Loucy (cell line): ENCODE data around the gene SPRR3.

ENCODE experiments used
- H2AFZ ChIP-seq: fragments of 200-600 bp; sonication (generic); 2 replicates; pipeline ENCODE4 v1.6.0; 2016; ENCODE audit warnings: antibody characterized with exemption, mild to moderate bottlenecking, low read length, moderate library complexity
- H3F3A ChIP-seq: fragments of 200-600 bp; 2 replicates; pipeline ENCODE4 v1.6.0; 2016; ENCODE audit warnings: antibody characterized with exemption, low read depth, mild to moderate bottlenecking
- H3K27me3 ChIP-seq: fragments of 200-600 bp; sonication (generic); 2 replicates; pipeline ENCODE4 v1.6.1; 2014; ENCODE audit warnings: low read length, mild to moderate bottlenecking; ENCODE audit not compliant: insufficient read depth, poor library complexity, severe bottlenecking
- H3K36me3 ChIP-seq: fragments of 200-600 bp; sonication (generic); 2 replicates; pipeline ENCODE4 v1.6.1; 2016; ENCODE audit warnings: low read length; ENCODE audit not compliant: insufficient read depth
- H3K4me1 ChIP-seq: fragments of 200-600 bp; sonication (generic); 2 replicates; pipeline ENCODE4 v1.5.1; 2014; ENCODE audit warnings: low read length, mild to moderate bottlenecking; ENCODE audit not compliant: insufficient read depth, poor library complexity, severe bottlenecking
- H3K4me2 ChIP-seq: fragments of 200-600 bp; sonication (generic); 2 replicates; pipeline ENCODE4 v1.6.0; 2014; ENCODE audit warnings: antibody characterized with exemption, low read length, low read depth, mild to moderate bottlenecking; ENCODE audit not compliant: poor library complexity, severe bottlenecking
- H3K4me3 ChIP-seq: fragments of 200-600 bp; sonication (generic); 2 replicates; pipeline ENCODE4 v1.5.1; 2014; ENCODE audit warnings: low read length, mild to moderate bottlenecking, mixed read lengths; ENCODE audit not compliant: poor library complexity, severe bottlenecking
- H3K79me2 ChIP-seq: fragments of 200-600 bp; sonication (generic); 2 replicates; pipeline ENCODE4 v1.6.1; 2014; ENCODE audit warnings: low read length; ENCODE audit not compliant: insufficient read depth
- H3K9ac ChIP-seq: fragments of 200-600 bp; sonication (generic); 2 replicates; pipeline ENCODE4 v1.6.0; 2014; ENCODE audit warnings: mild to moderate bottlenecking, low read depth, low read length, moderate library complexity; ENCODE audit not compliant: poor library complexity, severe bottlenecking
- H3K9me2 ChIP-seq: fragments of 200-600 bp; sonication (generic); replicated peaks from 2 replicates; pipeline ENCODE4 v1.6.1; 2016; ENCODE audit warnings: low read depth, low read length, mixed read lengths
- H3K9me3 ChIP-seq: fragments of 200-600 bp; sonication (generic); 2 replicates; pipeline ENCODE4 v1.6.1; 2014; ENCODE audit warnings: mild to moderate bottlenecking, antibody characterized with exemption, low read length, low read depth; ENCODE audit not compliant: insufficient read depth
- H4K20me1 ChIP-seq: fragments of 200-600 bp; sonication (generic); 2 replicates; pipeline ENCODE4 v1.6.0; 2014; ENCODE audit warnings: antibody characterized with exemption, low read length, mild to moderate bottlenecking; ENCODE audit not compliant: insufficient read depth, poor library complexity, severe bottlenecking
- CTCF ChIP-seq: fragments of 200-600 bp; sonication (generic); conservative IDR thresholded peaks from 2 replicates; pipeline ENCODE4 v1.5.1; 2014; ENCODE audit warnings: mild to moderate bottlenecking, antibody characterized with exemption, low read length
- EZH2phosphoT487 ChIP-seq: fragments of 200-600 bp; IDR thresholded peaks from 2 replicates; pipeline ENCODE4 v1.6.1; 2018; ENCODE audit warnings: antibody characterized with exemption, mild to moderate bottlenecking, moderate library complexity, borderline replicate concordance

Gene SPRR3

GRCh38 chr1:153035211-153035610 is 33.7 kb downstream of the SPRR3 start:
- TF ChIP-seq CTCF (no peak), EZH2phosphoT487 (no peak)
- Histone ChIP-seq H3F3A (no peaks in the 10 kb centered on the region), H3K27me3 (no peaks in the 10 kb centered on the region), H3K9ac (no peak overlapping the region), H3K36me3 (no peaks in the 10 kb centered on the region), H3K4me2 (no peak overlapping the region), H4K20me1 (no peaks in the 10 kb centered on the region), H3K9me2 (no peaks in the 10 kb centered on the region), H3K9me3 (no peaks in the 10 kb centered on the region), H3K79me2 (no peaks in the 10 kb centered on the region), H3K4me3 (no peak overlapping the region), H2AFZ (no peak overlapping the region), H3K4me1 (no peaks in the 10 kb centered on the region)

GRCh38 chr1:153040950-153041631 is 39.5 kb downstream of the SPRR3 start, which contains the start of gene SPRR2D:
SPRR2D (minus strand) TSS chr1:153041120; CDS start chr1:153040346, 774 bp downstream.
- H3K9ac ChIP-seq = no peak within 1 kb of the TSS
- no peaks in the 10 kb centered on the region for H3K79me2 ChIP-seq
- H3K4me3 ChIP-seq = no peak within 1 kb of the TSS
- H3F3A ChIP-seq = no peaks in the 10 kb centered on the region
- H2AFZ ChIP-seq = no peak within 1 kb of the TSS
- H3K4me1 ChIP-seq = no peaks in the 10 kb centered on the region
- H3K4me2 ChIP-seq = no peak within 1 kb of the TSS
- no peaks in the 10 kb centered on the region for H3K27me3 ChIP-seq
- no peaks in the 10 kb centered on the region for H3K9me2 ChIP-seq
- no peak for TF ChIP-seq CTCF
- no peak for TF ChIP-seq EZH2phosphoT487
- no peaks in the 10 kb centered on the region for H4K20me1 ChIP-seq
- no peaks in the 10 kb centered on the region for H3K36me3 ChIP-seq
- no peaks in the 10 kb centered on the region for H3K9me3 ChIP-seq

GRCh38 chr1:153049211-153049610 is 47.7 kb downstream of the SPRR3 start:
- H3K9me2 ChIP-seq = no peaks in the 10 kb centered on the region
- H3F3A ChIP-seq = no peaks in the 10 kb centered on the region
- H3K27me3 ChIP-seq = no peaks in the 10 kb centered on the region
- no peaks in the 10 kb centered on the region for H3K36me3 ChIP-seq
- no peaks in the 10 kb centered on the region for H3K79me2 ChIP-seq
- H3K4me1 ChIP-seq = no peaks in the 10 kb centered on the region
- H3K4me3 ChIP-seq = no peak overlapping the region
- no peak overlapping the region for H2AFZ ChIP-seq
- H3K9me3 ChIP-seq = no peaks in the 10 kb centered on the region
- H3K9ac ChIP-seq = no peak overlapping the region
- H3K4me2 ChIP-seq = no peak overlapping the region
- no peak for TF ChIP-seq EZH2phosphoT487
- H4K20me1 ChIP-seq = no peaks in the 10 kb centered on the region
